Measurements from ENCODE around the gene NFX1. TPM values are rescaled to one million over a fixed set of nuclear protein-coding genes. Genes with fewer than 3 reads are reported as not detected.

NFX1 gene
- total and polyA plus RNA-seq, 10 of the 15 experiments (the other 5 are each of a cell fraction or from before 2014, with no cell fraction given), result 11.9 to 45.1 (median 36.1) TPM

DNA sequence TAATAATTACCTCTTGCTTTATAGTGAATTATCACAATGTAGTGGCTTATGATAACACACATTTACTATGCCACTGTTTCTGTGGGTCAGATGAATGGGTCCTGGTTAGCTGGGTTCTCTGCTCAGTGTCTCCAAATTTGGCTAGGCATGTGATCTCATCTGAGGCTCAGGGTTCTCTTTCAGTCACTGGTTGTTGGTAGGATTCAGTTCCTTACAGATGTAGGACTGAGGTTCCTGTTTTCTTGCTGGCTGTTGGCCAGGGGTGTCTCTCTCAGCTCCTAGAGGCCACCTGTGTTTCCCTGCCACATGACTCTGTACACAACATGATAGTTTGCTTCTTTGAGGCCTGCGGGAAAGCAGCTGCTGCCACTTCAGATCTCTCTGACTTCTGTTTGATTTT lies 7.1 kb downstream of the NFX1 start (continued):
- TF ChIP-seq, protein P1, sequence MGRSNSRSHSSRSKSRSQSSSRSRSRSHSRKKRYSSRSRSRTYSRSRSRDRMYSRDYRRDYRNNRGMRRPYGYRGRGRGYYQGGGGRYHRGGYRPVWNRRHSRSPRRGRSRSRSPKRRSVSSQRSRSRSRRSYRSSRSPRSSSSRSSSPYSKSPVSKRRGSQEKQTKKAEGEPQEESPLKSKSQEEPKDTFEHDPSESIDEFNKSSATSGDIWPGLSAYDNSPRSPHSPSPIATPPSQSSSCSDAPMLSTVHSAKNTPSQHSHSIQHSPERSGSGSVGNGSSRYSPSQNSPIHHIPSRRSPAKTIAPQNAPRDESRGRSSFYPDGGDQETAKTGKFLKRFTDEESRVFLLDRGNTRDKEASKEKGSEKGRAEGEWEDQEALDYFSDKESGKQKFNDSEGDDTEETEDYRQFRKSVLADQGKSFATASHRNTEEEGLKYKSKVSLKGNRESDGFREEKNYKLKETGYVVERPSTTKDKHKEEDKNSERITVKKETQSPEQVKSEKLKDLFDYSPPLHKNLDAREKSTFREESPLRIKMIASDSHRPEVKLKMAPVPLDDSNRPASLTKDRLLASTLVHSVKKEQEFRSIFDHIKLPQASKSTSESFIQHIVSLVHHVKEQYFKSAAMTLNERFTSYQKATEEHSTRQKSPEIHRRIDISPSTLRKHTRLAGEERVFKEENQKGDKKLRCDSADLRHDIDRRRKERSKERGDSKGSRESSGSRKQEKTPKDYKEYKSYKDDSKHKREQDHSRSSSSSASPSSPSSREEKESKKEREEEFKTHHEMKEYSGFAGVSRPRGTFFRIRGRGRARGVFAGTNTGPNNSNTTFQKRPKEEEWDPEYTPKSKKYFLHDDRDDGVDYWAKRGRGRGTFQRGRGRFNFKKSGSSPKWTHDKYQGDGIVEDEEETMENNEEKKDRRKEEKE (IDR thresholded peaks at IDR 0.05), result no peak
- TF ChIP-seq MEF2A (IDR thresholded peaks at IDR 0.05; ENCODE audit: insufficient read depth, low read depth, low read length) (0 out of 2 replicates have a peak, but pooled peaks have one; percentile 21), HDAC6 (IDR thresholded peaks at IDR 0.05; ENCODE audit: unreplicated experiment) (no peak), FOXM1 (IDR thresholded peaks at IDR 0.05; ENCODE audit: low read depth, low read length) (no peak), SPI1 (IDR thresholded peaks at IDR 0.05; ENCODE audit: borderline replicate concordance, insufficient read depth, low read depth, low read length) (peak; percentile 91), CBX3 (IDR thresholded peaks at IDR 0.05; ENCODE audit: borderline replicate concordance, low read depth) (no peak), YY1 (IDR thresholded peaks at IDR 0.05; ENCODE audit: low read depth, low read length) (0 out of 2 replicates have a peak, but pooled peaks have one; percentile 24), REST (IDR thresholded peaks at IDR 0.05; ENCODE audit: low read depth, low read length) (no peak), ZBTB40 (IDR thresholded peaks at IDR 0.05; ENCODE audit: borderline replicate concordance) (no peak), SIN3A (IDR thresholded peaks at IDR 0.05; ENCODE audit: low read depth, low read length) (peak; percentile 59; the same call in 1 of the 2 replicates), TAF1 (IDR thresholded peaks at IDR 0.05; ENCODE audit: borderline replicate concordance, low read depth, low read length) (no peak), TCF7 (IDR thresholded peaks at IDR 0.05; ENCODE audit: borderline replicate concordance) (no peak), ZNF207 (IDR thresholded peaks at IDR 0.05; ENCODE audit: borderline replicate concordance) (no peak), GATAD2B (conservative IDR thresholded peaks at IDR 0.05; ENCODE audit: low read depth) (no peak), CREM (IDR thresholded peaks at IDR 0.05; ENCODE audit: low read depth) (peak; percentile 20; the same call in 1 of the 2 replicates)
- TF ChIP-seq, protein P2, sequence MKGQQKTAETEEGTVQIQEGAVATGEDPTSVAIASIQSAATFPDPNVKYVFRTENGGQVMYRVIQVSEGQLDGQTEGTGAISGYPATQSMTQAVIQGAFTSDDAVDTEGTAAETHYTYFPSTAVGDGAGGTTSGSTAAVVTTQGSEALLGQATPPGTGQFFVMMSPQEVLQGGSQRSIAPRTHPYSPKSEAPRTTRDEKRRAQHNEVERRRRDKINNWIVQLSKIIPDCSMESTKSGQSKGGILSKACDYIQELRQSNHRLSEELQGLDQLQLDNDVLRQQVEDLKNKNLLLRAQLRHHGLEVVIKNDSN (IDR thresholded peaks at IDR 0.05; ENCODE audit: borderline replicate concordance, extremely low read length, insufficient read depth, low read depth, low read length), result peak; percentile 60
- TF ChIP-seq, protein P3, sequence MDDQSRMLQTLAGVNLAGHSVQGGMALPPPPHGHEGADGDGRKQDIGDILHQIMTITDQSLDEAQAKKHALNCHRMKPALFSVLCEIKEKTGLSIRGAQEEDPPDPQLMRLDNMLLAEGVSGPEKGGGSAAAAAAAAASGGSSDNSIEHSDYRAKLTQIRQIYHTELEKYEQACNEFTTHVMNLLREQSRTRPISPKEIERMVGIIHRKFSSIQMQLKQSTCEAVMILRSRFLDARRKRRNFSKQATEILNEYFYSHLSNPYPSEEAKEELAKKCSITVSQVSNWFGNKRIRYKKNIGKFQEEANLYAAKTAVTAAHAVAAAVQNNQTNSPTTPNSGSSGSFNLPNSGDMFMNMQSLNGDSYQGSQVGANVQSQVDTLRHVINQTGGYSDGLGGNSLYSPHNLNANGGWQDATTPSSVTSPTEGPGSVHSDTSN (IDR thresholded peaks at IDR 0.05; ENCODE audit: insufficient replicate concordance, low read depth, low read length), result no peak

Data from GM12878 (cell line).